Colonic mucosa (tissue), 4 donors: Measurements from ENCODE around the gene TRIM29. TPM values are rescaled to one million over a fixed set of nuclear protein-coding genes. Genes with fewer than 3 reads are reported as not detected.

ENCODE experiments used
- DNase-seq: peaks from one replicate; pipeline ENCODE4 v3.0.0-alpha.2; 2020
- H3K27ac ChIP-seq: fragments of 200-600 bp; one replicate; pipeline ENCODE4 v1.8.0; 2021
- H3K27me3 ChIP-seq: fragments of 200-600 bp; one replicate; pipeline ENCODE4 v1.8.0; 2021
- H3K36me3 ChIP-seq: fragments of 200-600 bp; one replicate; pipeline ENCODE4 v1.8.0; 2021
- H3K4me1 ChIP-seq: fragments of 200-600 bp; one replicate; pipeline ENCODE4 v1.8.0; 2021; ENCODE audit warnings: mild to moderate bottlenecking
- H3K4me3 ChIP-seq: fragments of 200-600 bp; one replicate; pipeline ENCODE4 v1.8.0; 2021
- H3K9ac ChIP-seq, 2 donors: one replicate each; pipeline ENCODE4 v1.7.0; 2013; ENCODE audit warnings: control low read depth in 2 of 2, low read depth in 2 of 2, low read length in 2 of 2
- H3K9me3 ChIP-seq: fragments of 200-600 bp; one replicate; pipeline ENCODE4 v1.8.0; 2021
- intact Hi-C: fragments of 100-400 bp; cut with DNase I; formaldehyde crosslinking; loops from one replicate; pipeline ENCODE4 v1.14.1; 2022
- total RNA-seq, 2 donors: library from RNA; stranded (reverse); fragmentation: NEBNext Ultra II Directional in 1 of 2; extraction: Animal tissue kit (Norgen Biotek cat#: 25700) in 1 of 2; gene quantifications; one replicate each; pipeline ENCODE4 v1.2.1, GENCODE V29; 2021
- TF ChIP-seq, protein P1 (sequence below): fragments of 200-600 bp; IDR thresholded peaks from one replicate; pipeline ENCODE4 v1.8.0; 2022; ENCODE audit warnings: antibody characterized with exemption, mild to moderate bottlenecking
- donor health status: healthy.
- donor health status: DM: no; HTN: no; CAD: no.
- donor health status: DM: no; HTN: no; CAD: no.

TRIM29 gene
- total RNA-seq, 2 donors from 2014 or later = 3.4 to 4.0 TPM

DNA sequence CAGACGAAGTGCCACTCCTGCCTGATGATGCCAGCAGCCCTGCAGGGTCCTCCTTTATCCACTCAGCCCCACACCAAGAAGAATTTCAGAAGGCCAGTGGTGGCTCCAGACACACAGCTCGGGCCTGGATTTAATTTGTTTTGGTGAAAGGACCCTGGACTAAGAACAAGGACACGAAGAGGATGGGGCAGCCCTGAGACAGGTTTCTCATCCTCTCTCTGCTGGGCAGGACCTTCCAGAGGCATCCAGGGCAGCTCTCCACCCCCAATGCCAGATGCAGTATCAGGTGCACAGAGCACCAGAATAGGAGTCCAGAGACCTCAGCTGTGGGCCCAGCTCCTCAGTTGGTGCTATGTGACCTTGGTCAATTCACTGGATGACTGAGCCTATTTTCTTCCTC is 72.0 kb downstream of the TRIM29 start:
- Histone ChIP-seq H3K9ac (no peak overlapping the region), H3K4me3 (no peak overlapping the region), H3K4me1 (no peaks in the 10 kb centered on the region), H3K36me3 (no peaks in the 10 kb centered on the region), H3K27ac (no peak overlapping the region), H3K27me3 (no peaks in the 10 kb centered on the region), H3K9me3 (no peaks in the 10 kb centered on the region)
- TF ChIP-seq, protein P1, sequence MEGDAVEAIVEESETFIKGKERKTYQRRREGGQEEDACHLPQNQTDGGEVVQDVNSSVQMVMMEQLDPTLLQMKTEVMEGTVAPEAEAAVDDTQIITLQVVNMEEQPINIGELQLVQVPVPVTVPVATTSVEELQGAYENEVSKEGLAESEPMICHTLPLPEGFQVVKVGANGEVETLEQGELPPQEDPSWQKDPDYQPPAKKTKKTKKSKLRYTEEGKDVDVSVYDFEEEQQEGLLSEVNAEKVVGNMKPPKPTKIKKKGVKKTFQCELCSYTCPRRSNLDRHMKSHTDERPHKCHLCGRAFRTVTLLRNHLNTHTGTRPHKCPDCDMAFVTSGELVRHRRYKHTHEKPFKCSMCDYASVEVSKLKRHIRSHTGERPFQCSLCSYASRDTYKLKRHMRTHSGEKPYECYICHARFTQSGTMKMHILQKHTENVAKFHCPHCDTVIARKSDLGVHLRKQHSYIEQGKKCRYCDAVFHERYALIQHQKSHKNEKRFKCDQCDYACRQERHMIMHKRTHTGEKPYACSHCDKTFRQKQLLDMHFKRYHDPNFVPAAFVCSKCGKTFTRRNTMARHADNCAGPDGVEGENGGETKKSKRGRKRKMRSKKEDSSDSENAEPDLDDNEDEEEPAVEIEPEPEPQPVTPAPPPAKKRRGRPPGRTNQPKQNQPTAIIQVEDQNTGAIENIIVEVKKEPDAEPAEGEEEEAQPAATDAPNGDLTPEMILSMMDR = no peak
- intact Hi-C loops = no loop called here
- no peak for DNase-seq

- H3K4me3 ChIP-seq = no peak overlapping the region
- no peak overlapping the region for H3K9ac ChIP-seq
- H3K27me3 ChIP-seq = no peaks in the 10 kb centered on the region
- TF ChIP-seq, protein P1 = no peak
- H3K27ac ChIP-seq = no peak overlapping the region
- DNase-seq = no peak
- H3K4me1 ChIP-seq = no peaks in the 10 kb centered on the region
- no peaks in the 10 kb centered on the region for H3K9me3 ChIP-seq
- intact Hi-C loops = no loop called here
- no peaks in the 10 kb centered on the region for H3K36me3 ChIP-seq
Observed at GRCh38 chr11:120065176-120065575, 72.7 kb downstream of the TRIM29 start.

- Histone ChIP-seq H3K27me3 (no peaks in the 10 kb centered on the region), H3K27ac (no peak overlapping the region), H3K36me3 (no peaks in the 10 kb centered on the region), H3K9me3 (no peaks in the 10 kb centered on the region), H3K9ac (no peak overlapping the region), H3K4me3 (no peak overlapping the region), H3K4me1 (no peaks in the 10 kb centered on the region)
- DNase-seq = no peak
- intact Hi-C loops = no loop called here
- TF ChIP-seq, protein P1 = no peak
Observed at GRCh38 chr11:120064341-120064740, 73.6 kb downstream of the TRIM29 start.

GRCh38 chr11:120063686-120064340 is 74.1 kb downstream of the TRIM29 start:
- no peak overlapping the region for H3K4me3 ChIP-seq
- no peaks in the 10 kb centered on the region for H3K36me3 ChIP-seq
- no peaks in the 10 kb centered on the region for H3K27me3 ChIP-seq
- H3K4me1 ChIP-seq = no peaks in the 10 kb centered on the region
- no peak for DNase-seq
- H3K9ac ChIP-seq = no peak overlapping the region
- TF ChIP-seq, protein P1 = no peak
- H3K27ac ChIP-seq = no peak overlapping the region
- no peaks in the 10 kb centered on the region for H3K9me3 ChIP-seq
- intact Hi-C loops = no loop called here

DNA sequence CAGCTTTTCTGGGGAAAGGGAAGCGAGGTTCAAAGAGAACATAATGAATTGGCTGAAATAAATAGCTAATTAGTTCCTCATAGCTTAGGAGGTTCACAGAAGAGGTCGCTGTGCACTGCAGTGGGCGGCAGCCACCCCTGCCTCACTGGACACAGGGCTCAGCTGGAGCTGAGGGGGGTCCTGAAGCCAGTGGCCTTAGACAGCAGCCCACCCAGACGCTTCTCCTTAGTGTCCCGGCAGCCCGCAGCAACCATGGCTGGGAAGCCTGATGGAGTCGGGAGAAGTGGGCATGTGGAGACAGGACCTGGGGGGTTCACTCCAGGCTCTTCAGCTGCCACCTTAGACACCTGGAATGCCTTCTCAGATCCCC is 75.4 kb downstream of the TRIM29 start:
- H3K4me3 ChIP-seq = no peak overlapping the region
- H3K9ac ChIP-seq = no peak overlapping the region
- TF ChIP-seq, protein P1 = no peak
- no peaks in the 10 kb centered on the region for H3K4me1 ChIP-seq
- no peaks in the 10 kb centered on the region for H3K27me3 ChIP-seq
- intact Hi-C loops = no loop called here
- no peaks in the 10 kb centered on the region for H3K9me3 ChIP-seq
- no peak overlapping the region for H3K27ac ChIP-seq
- H3K36me3 ChIP-seq = no peaks in the 10 kb centered on the region
- DNase-seq = no peak
